Urinary bladder (tissue), 4 donors: Measurements from ENCODE around the gene CCSER1. TPM values are rescaled to one million over a fixed set of nuclear protein-coding genes. Genes with fewer than 3 reads are reported as not detected.
A peak's percentile ranks its signal among the peaks of the same experiment; 100 is the strongest.

ENCODE experiments used
- DNase-seq: peaks from one replicate; pipeline ENCODE4 v3.0.0-alpha.2; 2015; ENCODE audit errors: extremely low spot score
- H3K27ac ChIP-seq: one replicate; pipeline ENCODE4 v1.5.1; 2013; ENCODE audit warnings: low read depth, mild to moderate bottlenecking, moderate library complexity
- H3K36me3 ChIP-seq: one replicate; pipeline ENCODE4 v1.6.1; 2013; ENCODE audit warnings: mild to moderate bottlenecking, moderate library complexity; ENCODE audit not compliant: insufficient read depth
- H3K4me1 ChIP-seq: one replicate; pipeline ENCODE4 v1.6.1; 2013; ENCODE audit warnings: mild to moderate bottlenecking, moderate library complexity; ENCODE audit not compliant: insufficient read depth
- H3K4me3 ChIP-seq: one replicate; pipeline ENCODE4 v1.5.1; 2013; ENCODE audit warnings: low read depth, low read length
- WGBS: extraction: QIAGEN DNeasy Blood & Tissue Kit; methylation state at CpG from one replicate; pipeline ENCODE4 v1.1.7; 2013; 5-methylcytosine and 5-hydroxymethylcytosine counted together
- polyA plus RNA-seq: library from polyadenylated mRNA; stranded (reverse); fragments of 200-250 nt; gene quantifications from one replicate; pipeline ENCODE4 v1.2.3, GENCODE V29; 2013
- total RNA-seq: library from RNA; depleted of rRNA; stranded (reverse); fragments of >200 nt; gene quantifications from one replicate; pipeline ENCODE4 v1.2.3, GENCODE V29; 2014
- donor health status: healthy with polysubstance abuse.
- donor health status: healthy.

The CCSER1 gene
- total and polyA plus RNA-seq, 2 donors = 1.4 to 88.0 TPM

DNA sequence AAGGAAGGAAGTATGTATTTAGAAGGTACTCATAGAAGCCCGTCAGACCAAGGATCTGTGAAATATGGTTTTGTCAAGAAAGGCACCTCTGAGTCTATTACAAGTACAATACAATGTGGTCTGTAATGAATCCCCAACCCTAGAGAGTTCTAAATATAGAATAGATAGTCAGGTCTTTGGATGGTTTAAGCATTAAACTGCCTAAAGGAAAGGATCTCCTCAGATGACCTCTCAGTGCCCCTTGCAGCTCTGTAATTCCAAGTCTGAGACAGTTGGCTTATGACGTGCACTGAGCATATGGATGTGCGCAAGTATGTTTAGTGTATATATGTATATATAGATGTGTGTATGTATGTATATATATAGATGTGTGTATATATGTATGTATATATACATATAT is 62.0 kb downstream of the CCSER1 start:
- no peaks in the 10 kb centered on the region for H3K4me1 ChIP-seq
- H3K36me3 ChIP-seq = no peaks in the 10 kb centered on the region
- H3K27ac ChIP-seq = no peak overlapping the region
- whole genome bisulfite sequencing = 72% methylated on average over 3 of the region's 3 CpGs
- no peak for DNase-seq
- no peak overlapping the region for H3K4me3 ChIP-seq

GRCh38 chr4:90189946-90190345 is 62.8 kb downstream of the CCSER1 start:
- H3K27ac ChIP-seq = no peak overlapping the region
- WGBS = 85% methylated on average over 4 of the region's 4 CpGs
- no peak overlapping the region for H3K4me3 ChIP-seq
- H3K4me1 ChIP-seq = no peaks in the 10 kb centered on the region
- no peaks in the 10 kb centered on the region for H3K36me3 ChIP-seq
- no peak for DNase-seq

DNA sequence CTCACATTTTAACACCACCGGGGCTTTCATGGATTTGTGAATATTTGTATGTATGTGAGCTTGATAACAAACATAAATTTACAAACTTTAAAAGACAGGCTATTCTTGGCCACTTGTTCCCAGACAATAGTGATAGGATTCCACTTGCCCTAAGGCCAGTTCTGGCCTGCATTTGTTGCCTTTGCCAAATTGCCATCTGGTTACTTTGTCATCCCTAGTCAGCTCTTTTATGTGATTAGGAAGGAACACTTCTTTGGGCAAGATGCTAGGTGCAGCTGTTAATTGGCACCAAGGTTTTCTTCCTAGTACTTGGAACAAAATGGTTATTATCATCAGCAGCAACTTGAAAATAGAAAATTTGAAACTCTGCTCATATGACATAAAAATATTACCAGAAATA is 63.3 kb downstream of the CCSER1 start:
- Histone ChIP-seq H3K36me3 (no peaks in the 10 kb centered on the region), H3K27ac (no peak overlapping the region), H3K4me1 (no peaks in the 10 kb centered on the region), H3K4me3 (no peak overlapping the region)
- WGBS = 57% methylated on average over 1 of the region's 1 CpG
- DNase-seq = no peak

- DNase-seq = no peak
These were observed 71.1 kb downstream of the CCSER1 start for GRCh38 chr4:90198086-90198847.

GRCh38 chr4:90207887-90208454 is 80.8 kb downstream of the CCSER1 start:
- no peak overlapping the region for H3K4me3 ChIP-seq
- H3K4me1 ChIP-seq = no peaks in the 10 kb centered on the region
- DNase-seq = no peak
- 69% methylated on average over 10 of the region's 10 CpGs for WGBS
- no peaks in the 10 kb centered on the region for H3K36me3 ChIP-seq
- no peak overlapping the region for H3K27ac ChIP-seq

More at GRCh38 chr4:90198086-90198847, 71.1 kb downstream of the CCSER1 start:
- no peaks in the 10 kb centered on the region for H3K36me3 ChIP-seq
- no peak overlapping the region for H3K4me3 ChIP-seq
- 77% methylated on average over 2 of the region's 2 CpGs for WGBS
- H3K27ac ChIP-seq = no peak overlapping the region
- H3K4me1 ChIP-seq = no peaks in the 10 kb centered on the region

- DNase-seq = peak; percentile 31
- no peak overlapping the region for H3K4me3 ChIP-seq
- no peak overlapping the region for H3K27ac ChIP-seq
- no peaks in the 10 kb centered on the region for H3K36me3 ChIP-seq
- 20% methylated on average over 1 of the region's 1 CpG for WGBS
- no peaks in the 10 kb centered on the region for H3K4me1 ChIP-seq
These were observed 82.7 kb downstream of the CCSER1 start for GRCh38 chr4:90209922-90210321.

DNA sequence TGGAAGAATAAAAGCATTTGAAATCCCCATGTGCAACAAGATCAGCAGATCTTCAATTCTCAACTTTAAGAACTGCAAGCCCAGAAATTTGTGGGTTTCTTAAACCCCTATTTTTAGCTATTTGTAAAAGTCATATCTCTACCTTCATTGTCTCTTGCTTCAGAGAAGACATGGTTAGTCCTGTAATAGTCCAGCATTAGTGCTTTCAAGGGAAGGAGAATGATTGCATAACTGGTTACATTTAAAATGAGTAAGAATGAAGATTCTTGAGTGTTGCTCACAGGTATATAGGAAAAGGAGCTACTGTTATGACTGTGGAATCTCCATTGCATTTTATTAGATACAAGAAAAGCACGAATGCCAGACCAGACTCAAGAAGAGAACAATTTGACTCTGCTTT is 84.0 kb downstream of the CCSER1 start:
- H3K4me3 ChIP-seq = no peak overlapping the region
- H3K4me1 ChIP-seq = no peaks in the 10 kb centered on the region
- WGBS = 56% methylated on average over 1 of the region's 1 CpG
- DNase-seq = no peak
- no peaks in the 10 kb centered on the region for H3K36me3 ChIP-seq
- no peak overlapping the region for H3K27ac ChIP-seq

GRCh38 chr4:90215286-90215685 is 88.1 kb downstream of the CCSER1 start:
- peak; percentile 52 for DNase-seq
- no peaks in the 10 kb centered on the region for H3K4me1 ChIP-seq
- 34% methylated on average over 1 of the region's 1 CpG for WGBS
- no peak overlapping the region for H3K4me3 ChIP-seq
- H3K27ac ChIP-seq = no peak overlapping the region
- H3K36me3 ChIP-seq = no peaks in the 10 kb centered on the region

DNA sequence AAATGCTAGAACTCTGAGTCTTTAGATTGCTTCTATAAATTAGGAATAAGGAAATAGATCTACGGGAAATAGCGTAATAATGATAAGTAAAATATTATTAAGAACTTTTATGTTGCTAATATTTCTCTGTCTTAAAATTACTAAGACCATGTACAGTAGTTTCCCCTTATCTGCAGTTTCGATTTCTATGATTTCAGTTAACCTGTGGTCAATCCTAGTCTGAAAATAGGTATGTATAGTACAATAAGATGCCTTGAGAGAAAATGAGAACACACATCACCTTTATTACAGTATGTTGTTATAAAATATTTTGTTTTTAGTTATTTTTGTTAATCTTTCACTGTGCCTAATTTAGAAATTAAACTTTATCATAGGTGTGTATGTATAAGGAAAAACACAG is 92.6 kb downstream of the CCSER1 start:
- no peak for DNase-seq
- H3K4me3 ChIP-seq = no peak overlapping the region
- no peaks in the 10 kb centered on the region for H3K4me1 ChIP-seq
- H3K36me3 ChIP-seq = no peaks in the 10 kb centered on the region
- 85% methylated on average over 3 of the region's 3 CpGs for WGBS
- no peak overlapping the region for H3K27ac ChIP-seq

GRCh38 chr4:90220459-90220858 is 93.3 kb downstream of the CCSER1 start:
- DNase-seq = no peak
- Histone ChIP-seq H3K36me3 (no peaks in the 10 kb centered on the region), H3K4me1 (no peaks in the 10 kb centered on the region), H3K27ac (no peak overlapping the region), H3K4me3 (no peak overlapping the region)
- WGBS = 56% methylated on average over 4 of the region's 4 CpGs

DNA sequence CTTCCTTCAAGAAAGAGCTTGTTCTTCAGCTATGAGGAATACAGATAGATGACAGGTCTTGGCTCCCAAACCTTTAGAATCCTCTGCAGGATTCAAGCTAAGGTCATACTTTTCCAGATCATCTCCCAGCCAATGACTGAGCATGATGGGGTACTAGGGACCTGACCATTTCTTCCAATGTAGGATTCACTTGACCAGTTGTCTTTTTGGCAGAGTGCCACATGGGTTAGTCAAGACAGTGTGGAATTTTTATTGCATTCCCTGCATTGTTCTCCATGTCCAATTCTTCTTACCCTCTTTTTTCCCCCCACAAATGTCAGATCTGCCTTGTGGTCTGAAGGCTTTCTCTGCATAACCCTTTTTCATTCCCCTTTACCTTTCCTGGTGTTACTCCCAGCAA is 99.5 kb downstream of the CCSER1 start:
- H3K4me1 ChIP-seq = no peaks in the 10 kb centered on the region
- H3K36me3 ChIP-seq = no peaks in the 10 kb centered on the region

DNA sequence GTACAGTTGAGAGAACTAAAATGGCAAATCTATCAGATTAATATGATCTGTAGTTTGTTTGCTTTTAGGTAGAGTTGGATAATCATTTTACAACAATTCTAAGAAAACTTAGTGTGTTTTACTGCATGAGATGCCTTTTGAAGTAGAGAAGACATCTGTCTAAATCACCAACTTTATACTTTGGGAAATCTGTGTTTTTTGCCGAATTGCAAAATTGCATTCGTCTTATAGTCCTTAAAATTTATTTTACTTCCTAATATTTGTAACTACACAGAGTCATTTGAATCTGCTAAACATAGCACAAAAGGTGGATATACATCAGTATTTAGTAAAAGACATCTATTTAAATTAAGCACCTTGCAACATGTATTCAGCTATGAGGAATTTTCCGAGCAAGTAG is 100.0 kb downstream of the CCSER1 start:
- DNase-seq = no peak
- 95% methylated on average over 3 of the region's 3 CpGs for WGBS
- H3K4me3 ChIP-seq = no peak overlapping the region
- H3K4me1 ChIP-seq = no peaks in the 10 kb centered on the region
- H3K27ac ChIP-seq = no peak overlapping the region
- H3K36me3 ChIP-seq = no peaks in the 10 kb centered on the region

More for the DNA sequence above, 99.5 kb downstream of the CCSER1 start:
- H3K27ac ChIP-seq = no peak overlapping the region
- no peak for DNase-seq
- H3K4me3 ChIP-seq = no peak overlapping the region

GRCh38 chr4:90234916-90235547 is 107.8 kb downstream of the CCSER1 start:
- 46% methylated on average over 8 of the region's 8 CpGs for WGBS
- H3K27ac ChIP-seq = no peak overlapping the region
- no peak for DNase-seq
- no peak overlapping the region for H3K4me3 ChIP-seq
- H3K36me3 ChIP-seq = no peaks in the 10 kb centered on the region
- no peaks in the 10 kb centered on the region for H3K4me1 ChIP-seq
